GM12878 (cell line): ENCODE measurements around the gene GRIN2D. TPM values are rescaled to one million over a fixed set of nuclear protein-coding genes. Genes with fewer than 3 reads are reported as not detected.

Experiments
- ATAC-seq: fragments of 200-7000 bp; cut with Tn5 transposase; 3 replicates; pipeline ENCODE4 v1.9.1; 2020; ENCODE audit warnings: mild to moderate bottlenecking, moderate library complexity
- BruUV-seq: library from RNA; stranded (reverse); fragments of 400-500 nt; replicated peaks from 2 replicates; lab custom pipeline; 2021; lab: Mats Ljungman, UMichigan
- CTCF ChIA-PET: fragments of 300-600 bp; sonication (Branson Sonifier 250); formaldehyde crosslinking; extraction: SDS; loops from one replicate; lab custom pipeline; 2021; ENCODE audit warnings: inconsistent platforms; lab: Yijun Ruan, JAX
- POLR2A ChIA-PET: fragments of 350-600 bp; formaldehyde crosslinking; extraction: SDS; loops from one replicate; lab custom pipeline; 2021; ENCODE audit warnings: inconsistent platforms; lab: Charles Lee
- RAD21 ChIA-PET: fragments of 300-600 bp; sonication (Branson Sonifier 250); formaldehyde crosslinking; loops from one replicate; lab custom pipeline; 2023; ENCODE audit warnings: antibody characterized with exemption; ENCODE audit not compliant: unreplicated experiment; lab: Charles Lee
- SMC1A ChIA-PET: fragments of 300-600 bp; sonication (Branson Sonifier 250); formaldehyde crosslinking; loops from one replicate; lab custom pipeline; 2023; ENCODE audit not compliant: unreplicated experiment, uncharacterized antibody; lab: Charles Lee
- DNase-seq: peaks from one replicate; pipeline ENCODE4 v3.0.0-alpha.2; 2011; ENCODE audit warnings: low read depth, low spot score
- FAIRE-seq: peaks from 3 replicates; lab custom pipeline; 2011; peaks lifted over from hg19 to GRCh38; lab: Jason Lieb, UNC
- H2AFZ ChIP-seq: 2 replicates; pipeline ENCODE4 v1.6.0; 2011; ENCODE audit warnings: low read depth, low read length, control low read depth; ENCODE audit not compliant: control insufficient read depth
- H3K27ac ChIP-seq: 2 replicates; pipeline ENCODE4 v1.5.1; 2011; ENCODE audit warnings: control low read depth; ENCODE audit not compliant: control insufficient read depth, insufficient read depth
- H3K27me3 ChIP-seq, 2 experiments: replicated peaks in 1 of 2; 2 replicates each; pipeline versions ENCODE4 v1.6.0 to v1.6.1; 2011; ENCODE audit warnings: low read length in 1 of 2; ENCODE audit not compliant: control insufficient read depth in 2 of 2, insufficient read depth in 2 of 2
- H3K36me3 ChIP-seq, 2 experiments: 2 replicates each; pipeline ENCODE4 v1.5.1; 2011; ENCODE audit warnings: low read length in 1 of 2; ENCODE audit not compliant: control insufficient read depth in 2 of 2, insufficient read depth in 2 of 2
- H3K4me1 ChIP-seq: 2 replicates; pipeline ENCODE4 v1.6.1; 2011; ENCODE audit warnings: mild to moderate bottlenecking, low read length, moderate library complexity, mixed read lengths; ENCODE audit not compliant: control insufficient read depth, insufficient read depth
- H3K4me2 ChIP-seq: 2 replicates; pipeline ENCODE4 v1.6.0; 2011; ENCODE audit warnings: control low read depth; ENCODE audit not compliant: control insufficient read depth, insufficient read depth
- H3K4me3 ChIP-seq: fragments of 200-600 bp; sonication (generic); 2 replicates; pipeline ENCODE4 v1.5.1; 2016
- H3K79me2 ChIP-seq: 2 replicates; pipeline ENCODE4 v1.6.0; 2011; ENCODE audit warnings: low read length; ENCODE audit not compliant: control insufficient read depth, insufficient read depth
- H3K9ac ChIP-seq: 2 replicates; pipeline ENCODE4 v1.8.0; 2011; ENCODE audit warnings: low read length, control low read depth, mixed read lengths; ENCODE audit not compliant: control insufficient read depth, insufficient read depth
- H3K9me3 ChIP-seq: replicated peaks from 3 replicates; pipeline ENCODE4 v1.5.1; 2011; ENCODE audit warnings: mild to moderate bottlenecking, low read length; ENCODE audit not compliant: control insufficient read depth, insufficient read depth
- H4K20me1 ChIP-seq: 2 replicates; pipeline ENCODE4 v1.6.0; 2011; ENCODE audit not compliant: control insufficient read depth, insufficient read depth
- BCL3 ChIP-seq: IDR thresholded peaks from 2 replicates; pipeline ENCODE4 v1.6.1; 2011; ENCODE audit warnings: borderline replicate concordance, low read depth, mild to moderate bottlenecking, moderate library complexity, low read length; ENCODE audit not compliant: insufficient read depth, poor library complexity, severe bottlenecking
- CEBPB ChIP-seq, 2 experiments: fragments of 150-350 bp in 1 of 2; IDR thresholded peaks; 2 replicates each; pipeline ENCODE4 v1.6.1; 2012 to 2014; ENCODE audit warnings: low read depth in 2 of 2, low read length in 2 of 2, borderline replicate concordance in 1 of 2, inconsistent platforms in 1 of 2
- ETV6 ChIP-seq, 2 experiments: fragments of 450-650 bp in 1 of 2; IDR thresholded peaks in 1 of 2; conservative IDR thresholded peaks in 1 of 2; 2 replicates each; pipeline ENCODE4 v1.6.1; 2014; ENCODE audit warnings: antibody characterized with exemption in 1 of 2, borderline replicate concordance in 1 of 2, low read depth in 1 of 2, mild to moderate bottlenecking in 1 of 2, moderate library complexity in 1 of 2
- HCFC1 ChIP-seq: fragments of 150-350 bp; IDR thresholded peaks from 2 replicates; pipeline ENCODE4 v1.6.1; 2014; ENCODE audit warnings: low read length
- JUND ChIP-seq: IDR thresholded peaks from 2 replicates; pipeline ENCODE4 v1.6.1; 2012; ENCODE audit warnings: low read depth, mild to moderate bottlenecking, low read length, improper control_type of control experiment, moderate library complexity
- RFX5 ChIP-seq: IDR thresholded peaks from 2 replicates; pipeline ENCODE4 v1.6.1; 2011; ENCODE audit warnings: low read depth, low read length, improper control_type of control experiment
- STAT3 ChIP-seq: IDR thresholded peaks from 2 replicates; pipeline ENCODE4 v1.6.1; 2011; ENCODE audit warnings: low read depth, low read length, improper control_type of control experiment
- TARDBP ChIP-seq: IDR thresholded peaks from 2 replicates; pipeline ENCODE4 v1.6.1; 2016; ENCODE audit warnings: borderline replicate concordance
- ZNF217 ChIP-seq: fragments of 450-650 bp; IDR thresholded peaks from 2 replicates; pipeline ENCODE4 v1.6.1; 2017; ENCODE audit warnings: antibody characterized with exemption, mild to moderate bottlenecking
- WGBS: methylation state at CpG from one replicate; pipeline ENCODE4 v1.1.6; 2016; ENCODE audit warnings: low lambda C conversion rate; ENCODE audit not compliant: insufficient replicate concordance, insufficient coverage; ENCODE audit errors: missing lambda C conversion rate; 5-methylcytosine and 5-hydroxymethylcytosine counted together
- in situ Hi-C: fragments of 300-500 bp; cut with MboI; formaldehyde crosslinking; loops from 9 replicates; pipeline ENCODE4 v1.14.3; 2018; ENCODE audit warnings: mixed read lengths
- intact Hi-C: fragments of 100-400 bp; cut with micrococcal nuclease; formaldehyde crosslinking; loops from one replicate; pipeline ENCODE4 v1.14.2; 2022; ENCODE audit not compliant: unreplicated experiment
- polyA plus RNA-seq, 11 experiments: library from polyadenylated mRNA; depleted of rRNA in 4 of 11; unstranded in 6 of 11; stranded (reverse) in 5 of 11; fragments of >200 nt; fragmentation: Nextera tagmentation in 4 of 11; fragmentation: Illumina TruSeq in 1 of 11; extraction: Ambion mirVana in 4 of 11; extraction: Trizol in 1 of 11; gene quantifications; 1 replicate in 1 of 11; 2 replicates in 10 of 11; pipeline versions ENCODE4 v1.2.1 to v1.2.3, GENCODE V29; 2011 to 2016; ENCODE audit warnings: inconsistent platforms in 2 of 11, missing spikeins in 2 of 11, low read depth in 1 of 11
- total RNA-seq, 4 experiments: library from RNA; depleted of rRNA in 3 of 4; stranded (reverse); fragments of >200 nt in 3 of 4; fragmentation: Illumina TruSeq in 1 of 4; extraction: Trizol in 1 of 4; gene quantifications; 2 replicates each; pipeline versions ENCODE4 v1.2.1 to v1.2.3, GENCODE V29; 2013 to 2021
- TF ChIP-seq, protein P1 (sequence below), 3 experiments: IDR thresholded peaks in 2 of 3; conservative IDR thresholded peaks in 1 of 3; 2 replicates each; pipeline ENCODE4 v1.5.1; 2011; ENCODE audit warnings: low read depth in 3 of 3, low read length in 3 of 3, mild to moderate bottlenecking in 3 of 3, control low read depth in 2 of 3, moderate library complexity in 2 of 3, inconsistent platforms in 1 of 3, mixed read lengths in 1 of 3; ENCODE audit not compliant: control insufficient read depth in 2 of 3, insufficient read depth in 1 of 3; ENCODE audit errors: extremely low read depth in 1 of 3
- TF ChIP-seq, protein P2 (sequence below): fragments of 450-650 bp; IDR thresholded peaks from 2 replicates; pipeline ENCODE4 v1.6.1; 2017; ENCODE audit warnings: mild to moderate bottlenecking, moderate library complexity

Gene GRIN2D
- total and polyA plus RNA-seq, 10 of the 15 experiments (the other 5 are each of a cell fraction or from before 2014, with no cell fraction given): 0.03 to 0.38 (median 0.04) TPM; not detected in 3

- no peak for TF ChIP-seq HCFC1
- TF ChIP-seq BCL3: no peak
- TF ChIP-seq STAT3: no peak
- TF ChIP-seq ETV6 (conservative IDR thresholded peaks at IDR 0.05 in 1 of 2, IDR thresholded peaks at IDR 0.05 in 1 of 2; ENCODE audit: borderline replicate concordance in 1 of 2, low read depth in 1 of 2): no peak
- TF ChIP-seq RFX5: no peak
- TF ChIP-seq JUND: no peak
- TF ChIP-seq, all 136 proteins: peak for 0
Observed at GRCh38 chr19:48348045-48348444, 45.4 kb upstream of the GRIN2D start (continued).

DNA sequence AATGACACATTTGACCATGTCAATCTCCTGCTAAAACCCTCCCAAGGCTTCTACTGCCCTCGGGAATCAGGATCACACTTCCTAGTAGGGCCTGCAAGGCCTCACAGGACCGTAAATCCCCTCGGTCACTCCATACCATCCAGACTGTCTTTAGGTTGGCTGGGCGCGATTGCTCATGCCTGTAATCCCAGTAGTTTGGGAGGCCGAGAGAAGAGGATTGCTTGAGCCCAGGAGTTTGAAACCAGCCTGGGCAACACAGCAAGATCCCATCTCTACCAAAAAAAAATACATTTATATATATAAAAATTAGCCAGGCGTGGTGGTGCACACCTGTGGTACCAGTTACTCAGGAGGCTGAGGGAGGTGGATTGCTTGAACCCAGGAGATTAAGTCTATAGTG is 44.7 kb upstream of the GRIN2D start:
- Histone ChIP-seq H3K79me2 (no peaks in the 10 kb centered on the region), H4K20me1 (no peaks in the 10 kb centered on the region), H3K9ac (no peak overlapping the region), H3K27me3 (no peaks in the 10 kb centered on the region), H3K27ac (no peak overlapping the region), H3K4me2 (no peak overlapping the region), H3K4me3 (no peak overlapping the region), H3K9me3 (no peaks in the 10 kb centered on the region), H3K4me1 (no peaks in the 10 kb centered on the region), H2AFZ (no peak overlapping the region), H3K36me3 (no peaks in the 10 kb centered on the region; a peak in 1 of 4 replicates)
- in situ Hi-C loops (no loop called here), intact Hi-C loops (no loop called here)
- no peak for ATAC-seq
- no peak for DNase-seq
- BruUV-seq: no TSS peak
- ChIA-PET POLR2A (no interaction called here), CTCF (interaction anchor here (1.5 kb wide), 1 partner anchor 43 kb away, joined by 5 read pairs; the partner anchor contains the start of gene KDELR1), RAD21 (no interaction called here), SMC1A (no interaction called here)
- WGBS: 87% methylated on average over 7 of the region's 7 CpGs
- no peak for FAIRE-seq
- TF ChIP-seq ZNF217 (no peak), TARDBP (no peak), CEBPB (IDR thresholded peaks at IDR 0.05; ENCODE audit: borderline replicate concordance in 1 of 2, low read depth in 2 of 2, low read length in 2 of 2) (no peak)
- TF ChIP-seq, protein P1, sequence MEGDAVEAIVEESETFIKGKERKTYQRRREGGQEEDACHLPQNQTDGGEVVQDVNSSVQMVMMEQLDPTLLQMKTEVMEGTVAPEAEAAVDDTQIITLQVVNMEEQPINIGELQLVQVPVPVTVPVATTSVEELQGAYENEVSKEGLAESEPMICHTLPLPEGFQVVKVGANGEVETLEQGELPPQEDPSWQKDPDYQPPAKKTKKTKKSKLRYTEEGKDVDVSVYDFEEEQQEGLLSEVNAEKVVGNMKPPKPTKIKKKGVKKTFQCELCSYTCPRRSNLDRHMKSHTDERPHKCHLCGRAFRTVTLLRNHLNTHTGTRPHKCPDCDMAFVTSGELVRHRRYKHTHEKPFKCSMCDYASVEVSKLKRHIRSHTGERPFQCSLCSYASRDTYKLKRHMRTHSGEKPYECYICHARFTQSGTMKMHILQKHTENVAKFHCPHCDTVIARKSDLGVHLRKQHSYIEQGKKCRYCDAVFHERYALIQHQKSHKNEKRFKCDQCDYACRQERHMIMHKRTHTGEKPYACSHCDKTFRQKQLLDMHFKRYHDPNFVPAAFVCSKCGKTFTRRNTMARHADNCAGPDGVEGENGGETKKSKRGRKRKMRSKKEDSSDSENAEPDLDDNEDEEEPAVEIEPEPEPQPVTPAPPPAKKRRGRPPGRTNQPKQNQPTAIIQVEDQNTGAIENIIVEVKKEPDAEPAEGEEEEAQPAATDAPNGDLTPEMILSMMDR (IDR thresholded peaks at IDR 0.05 in 2 of 3, conservative IDR thresholded peaks at IDR 0.05 in 1 of 3; ENCODE audit: control insufficient read depth in 2 of 3, extremely low read depth in 1 of 3, insufficient read depth in 1 of 3, low read depth in 3 of 3, low read length in 3 of 3): no peak
- TF ChIP-seq, protein P2, sequence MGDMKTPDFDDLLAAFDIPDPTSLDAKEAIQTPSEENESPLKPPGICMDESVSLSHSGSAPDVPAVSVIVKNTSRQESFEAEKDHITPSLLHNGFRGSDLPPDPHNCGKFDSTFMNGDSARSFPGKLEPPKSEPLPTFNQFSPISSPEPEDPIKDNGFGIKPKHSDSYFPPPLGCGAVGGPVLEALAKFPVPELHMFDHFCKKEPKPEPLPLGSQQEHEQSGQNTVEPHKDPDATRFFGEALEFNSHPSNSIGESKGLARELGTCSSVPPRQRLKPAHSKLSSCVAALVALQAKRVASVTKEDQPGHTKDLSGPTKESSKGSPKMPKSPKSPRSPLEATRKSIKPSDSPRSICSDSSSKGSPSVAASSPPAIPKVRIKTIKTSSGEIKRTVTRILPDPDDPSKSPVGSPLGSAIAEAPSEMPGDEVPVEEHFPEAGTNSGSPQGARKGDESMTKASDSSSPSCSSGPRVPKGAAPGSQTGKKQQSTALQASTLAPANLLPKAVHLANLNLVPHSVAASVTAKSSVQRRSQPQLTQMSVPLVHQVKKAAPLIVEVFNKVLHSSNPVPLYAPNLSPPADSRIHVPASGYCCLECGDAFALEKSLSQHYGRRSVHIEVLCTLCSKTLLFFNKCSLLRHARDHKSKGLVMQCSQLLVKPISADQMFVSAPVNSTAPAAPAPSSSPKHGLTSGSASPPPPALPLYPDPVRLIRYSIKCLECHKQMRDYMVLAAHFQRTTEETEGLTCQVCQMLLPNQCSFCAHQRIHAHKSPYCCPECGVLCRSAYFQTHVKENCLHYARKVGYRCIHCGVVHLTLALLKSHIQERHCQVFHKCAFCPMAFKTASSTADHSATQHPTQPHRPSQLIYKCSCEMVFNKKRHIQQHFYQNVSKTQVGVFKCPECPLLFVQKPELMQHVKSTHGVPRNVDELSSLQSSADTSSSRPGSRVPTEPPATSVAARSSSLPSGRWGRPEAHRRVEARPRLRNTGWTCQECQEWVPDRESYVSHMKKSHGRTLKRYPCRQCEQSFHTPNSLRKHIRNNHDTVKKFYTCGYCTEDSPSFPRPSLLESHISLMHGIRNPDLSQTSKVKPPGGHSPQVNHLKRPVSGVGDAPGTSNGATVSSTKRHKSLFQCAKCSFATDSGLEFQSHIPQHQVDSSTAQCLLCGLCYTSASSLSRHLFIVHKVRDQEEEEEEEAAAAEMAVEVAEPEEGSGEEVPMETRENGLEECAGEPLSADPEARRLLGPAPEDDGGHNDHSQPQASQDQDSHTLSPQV: no peak
